Measurements from ENCODE around the gene ATG2B.

ATG2B gene

DNA sequence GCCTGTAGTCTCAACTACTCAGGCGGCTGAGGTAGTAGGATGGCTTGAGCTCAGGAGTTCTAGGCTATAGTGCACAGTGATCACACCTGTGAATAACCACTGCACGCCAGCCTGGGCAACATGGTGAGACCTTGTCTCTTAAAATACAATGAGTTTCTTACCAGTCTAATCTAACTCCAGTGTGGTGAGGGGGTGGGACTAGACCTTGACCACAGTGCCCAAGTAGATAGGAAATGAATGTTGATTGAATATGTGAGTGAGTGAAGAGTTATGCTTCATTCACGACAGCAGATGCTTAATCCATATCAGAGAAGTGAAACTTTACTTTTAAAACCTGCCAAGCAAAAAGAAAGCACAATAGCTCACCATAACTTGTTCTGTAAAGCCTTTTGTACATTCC lies 17.6 kb upstream of the ATG2B start (continued):
- no peak for TF ChIP-seq EGR2 (tag by site-specific recombination; IDR thresholded peaks at IDR 0.05; ENCODE audit: low read depth)

DNA sequence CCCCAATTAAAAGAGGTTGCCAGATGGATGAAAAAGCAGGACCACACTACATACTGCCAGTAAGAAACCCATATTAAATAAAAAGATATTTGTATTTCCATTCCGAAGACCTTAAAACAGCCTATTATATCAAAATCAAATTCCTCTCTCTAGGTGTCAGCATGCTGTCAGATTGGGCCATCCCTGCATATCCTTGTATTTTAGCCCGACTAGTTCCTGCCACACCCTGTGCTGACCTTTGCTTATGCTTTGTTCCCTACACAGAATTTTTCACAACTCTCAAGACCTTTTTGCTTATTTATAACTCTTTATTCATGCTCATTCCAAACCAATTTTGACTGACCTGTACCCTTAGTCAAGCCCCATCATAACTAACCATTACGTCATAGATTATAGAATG lies 13.0 kb upstream of the ATG2B start:
- ChIA-PET POLR2A (no interaction called here), CTCF (no interaction called here)
- TF ChIP-seq, protein P1, sequence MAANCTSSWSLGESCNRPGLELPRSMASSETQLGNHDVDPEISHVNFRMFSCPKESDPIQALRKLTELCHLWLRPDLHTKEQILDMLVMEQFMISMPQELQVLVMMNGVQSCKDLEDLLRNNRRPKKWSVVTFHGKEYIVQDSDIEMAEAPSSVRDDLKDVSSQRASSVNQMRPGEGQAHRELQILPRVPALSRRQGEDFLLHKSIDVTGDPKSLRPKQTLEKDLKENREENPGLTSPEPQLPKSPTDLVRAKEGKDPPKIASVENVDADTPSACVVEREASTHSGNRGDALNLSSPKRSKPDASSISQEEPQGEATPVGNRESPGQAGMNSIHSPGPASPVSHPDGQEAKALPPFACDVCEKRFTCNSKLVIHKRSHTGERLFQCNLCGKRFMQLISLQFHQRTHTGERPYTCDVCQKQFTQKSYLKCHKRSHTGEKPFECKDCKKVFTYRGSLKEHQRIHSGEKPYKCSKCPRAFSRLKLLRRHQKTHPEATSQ (tag by site-specific recombination; IDR thresholded peaks at IDR 0.05) = no peak
- TF ChIP-seq, protein P2, sequence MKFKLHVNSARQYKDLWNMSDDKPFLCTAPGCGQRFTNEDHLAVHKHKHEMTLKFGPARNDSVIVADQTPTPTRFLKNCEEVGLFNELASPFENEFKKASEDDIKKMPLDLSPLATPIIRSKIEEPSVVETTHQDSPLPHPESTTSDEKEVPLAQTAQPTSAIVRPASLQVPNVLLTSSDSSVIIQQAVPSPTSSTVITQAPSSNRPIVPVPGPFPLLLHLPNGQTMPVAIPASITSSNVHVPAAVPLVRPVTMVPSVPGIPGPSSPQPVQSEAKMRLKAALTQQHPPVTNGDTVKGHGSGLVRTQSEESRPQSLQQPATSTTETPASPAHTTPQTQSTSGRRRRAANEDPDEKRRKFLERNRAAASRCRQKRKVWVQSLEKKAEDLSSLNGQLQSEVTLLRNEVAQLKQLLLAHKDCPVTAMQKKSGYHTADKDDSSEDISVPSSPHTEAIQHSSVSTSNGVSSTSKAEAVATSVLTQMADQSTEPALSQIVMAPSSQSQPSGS (tag by site-specific recombination; IDR thresholded peaks at IDR 0.05; ENCODE audit: low read depth) = peak; percentile 35; the same call in 1 of the 2 replicates
- no peaks in the 10 kb centered on the region for H3K4me1 ChIP-seq (ENCODE audit: control insufficient read depth, insufficient read depth, low read length)
- no peaks in the 10 kb centered on the region for H3K36me3 ChIP-seq (ENCODE audit: control insufficient read depth in 2 of 2, insufficient read depth in 1 of 2, low read length in 2 of 2)
- no peaks in the 10 kb centered on the region for H3K9me3 ChIP-seq (ENCODE audit: control insufficient read depth, insufficient read depth, low read depth, low read length)
- no peak overlapping the region for H3K27ac ChIP-seq (ENCODE audit: extremely low read depth, low read depth, low read length)
- H3K4me3 ChIP-seq (ENCODE audit: low read depth, low read length) = no peak overlapping the region

DNA sequence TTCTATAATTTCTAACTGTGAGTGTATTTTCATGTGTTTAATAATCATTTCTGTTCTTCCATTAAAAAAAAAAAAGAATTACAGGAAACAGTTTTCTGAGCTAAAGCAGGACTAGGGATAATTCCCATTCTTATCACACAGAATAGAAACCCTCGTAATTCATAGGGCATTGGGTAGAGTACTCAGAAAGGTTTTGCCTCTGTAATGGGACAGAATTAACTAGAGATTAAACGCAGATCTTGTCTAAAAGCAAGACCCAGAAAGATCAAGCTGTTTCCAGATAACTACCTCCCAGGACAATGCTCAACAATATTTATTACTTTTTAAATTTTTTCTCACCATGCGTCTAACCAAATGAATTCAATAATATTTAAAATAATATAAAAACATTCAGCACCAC lies 10.4 kb upstream of the ATG2B start:
- H3K27ac ChIP-seq (ENCODE audit: extremely low read depth, low read depth, low read length) = no peak overlapping the region
- POLR2A ChIA-PET = interaction anchor here (1.3 kb wide), 1 partner anchor 18 kb away, joined by 3 read pairs; no protein-coding TSS in a partner anchor
- CTCF ChIA-PET = no interaction called here

DNA sequence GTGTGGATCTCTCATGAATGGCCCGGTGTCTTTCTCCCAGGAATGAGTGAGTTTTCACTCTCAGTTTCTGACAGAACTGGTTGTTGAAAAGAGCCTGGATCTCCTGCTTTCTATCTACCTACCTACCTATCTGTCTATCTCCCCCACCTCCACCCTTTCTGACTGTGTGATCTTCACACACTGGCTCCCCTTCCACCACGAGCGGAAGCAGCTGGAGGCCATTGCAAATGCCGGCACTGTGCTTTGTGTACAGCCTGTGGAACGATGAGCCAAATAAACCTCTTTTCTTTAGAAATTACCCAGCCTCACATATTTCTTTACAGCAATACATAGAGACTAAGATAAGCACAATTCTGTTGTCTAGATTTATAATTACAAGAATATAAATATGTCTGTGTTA lies 7.4 kb upstream of the ATG2B start:
- Histone ChIP-seq H3K9me3 (ENCODE audit: control insufficient read depth, insufficient read depth, low read depth, low read length) (no peaks in the 10 kb centered on the region), H3K36me3 (ENCODE audit: control insufficient read depth in 2 of 2, insufficient read depth in 1 of 2, low read length in 2 of 2) (no peaks in the 10 kb centered on the region), H3K4me1 (ENCODE audit: control insufficient read depth, insufficient read depth, low read length) (no peaks in the 10 kb centered on the region; the same call in 1 of the 2 replicates), H3K27ac (ENCODE audit: extremely low read depth, low read depth, low read length) (no peak overlapping the region), H3K4me3 (ENCODE audit: low read depth, low read length) (no peak overlapping the region)
- POLR2A ChIA-PET = interaction anchor here (0.6 kb wide), 1 partner anchor 305 kb away, joined by 6 read pairs; no protein-coding TSS in a partner anchor
- CTCF ChIA-PET = no interaction called here
- TF ChIP-seq, protein P3, sequence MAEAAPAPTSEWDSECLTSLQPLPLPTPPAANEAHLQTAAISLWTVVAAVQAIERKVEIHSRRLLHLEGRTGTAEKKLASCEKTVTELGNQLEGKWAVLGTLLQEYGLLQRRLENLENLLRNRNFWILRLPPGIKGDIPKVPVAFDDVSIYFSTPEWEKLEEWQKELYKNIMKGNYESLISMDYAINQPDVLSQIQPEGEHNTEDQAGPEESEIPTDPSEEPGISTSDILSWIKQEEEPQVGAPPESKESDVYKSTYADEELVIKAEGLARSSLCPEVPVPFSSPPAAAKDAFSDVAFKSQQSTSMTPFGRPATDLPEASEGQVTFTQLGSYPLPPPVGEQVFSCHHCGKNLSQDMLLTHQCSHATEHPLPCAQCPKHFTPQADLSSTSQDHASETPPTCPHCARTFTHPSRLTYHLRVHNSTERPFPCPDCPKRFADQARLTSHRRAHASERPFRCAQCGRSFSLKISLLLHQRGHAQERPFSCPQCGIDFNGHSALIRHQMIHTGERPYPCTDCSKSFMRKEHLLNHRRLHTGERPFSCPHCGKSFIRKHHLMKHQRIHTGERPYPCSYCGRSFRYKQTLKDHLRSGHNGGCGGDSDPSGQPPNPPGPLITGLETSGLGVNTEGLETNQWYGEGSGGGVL (tag by site-specific recombination; IDR thresholded peaks at IDR 0.05) = no peak
- TF ChIP-seq GLI2 (tag by site-specific recombination; IDR thresholded peaks at IDR 0.05; ENCODE audit: borderline replicate concordance, low read depth) = no peak
- no peak for TF ChIP-seq GLIS2 (tag by site-specific recombination; IDR thresholded peaks at IDR 0.05)
- no peak for TF ChIP-seq ZFP37 (tag by site-specific recombination; IDR thresholded peaks at IDR 0.05)
- TF ChIP-seq, protein P4, sequence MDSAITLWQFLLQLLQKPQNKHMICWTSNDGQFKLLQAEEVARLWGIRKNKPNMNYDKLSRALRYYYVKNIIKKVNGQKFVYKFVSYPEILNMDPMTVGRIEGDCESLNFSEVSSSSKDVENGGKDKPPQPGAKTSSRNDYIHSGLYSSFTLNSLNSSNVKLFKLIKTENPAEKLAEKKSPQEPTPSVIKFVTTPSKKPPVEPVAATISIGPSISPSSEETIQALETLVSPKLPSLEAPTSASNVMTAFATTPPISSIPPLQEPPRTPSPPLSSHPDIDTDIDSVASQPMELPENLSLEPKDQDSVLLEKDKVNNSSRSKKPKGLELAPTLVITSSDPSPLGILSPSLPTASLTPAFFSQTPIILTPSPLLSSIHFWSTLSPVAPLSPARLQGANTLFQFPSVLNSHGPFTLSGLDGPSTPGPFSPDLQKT (IDR thresholded peaks at IDR 0.05; ENCODE audit: borderline replicate concordance, low read depth, low read length) = no peak
- TF ChIP-seq, protein P5, sequence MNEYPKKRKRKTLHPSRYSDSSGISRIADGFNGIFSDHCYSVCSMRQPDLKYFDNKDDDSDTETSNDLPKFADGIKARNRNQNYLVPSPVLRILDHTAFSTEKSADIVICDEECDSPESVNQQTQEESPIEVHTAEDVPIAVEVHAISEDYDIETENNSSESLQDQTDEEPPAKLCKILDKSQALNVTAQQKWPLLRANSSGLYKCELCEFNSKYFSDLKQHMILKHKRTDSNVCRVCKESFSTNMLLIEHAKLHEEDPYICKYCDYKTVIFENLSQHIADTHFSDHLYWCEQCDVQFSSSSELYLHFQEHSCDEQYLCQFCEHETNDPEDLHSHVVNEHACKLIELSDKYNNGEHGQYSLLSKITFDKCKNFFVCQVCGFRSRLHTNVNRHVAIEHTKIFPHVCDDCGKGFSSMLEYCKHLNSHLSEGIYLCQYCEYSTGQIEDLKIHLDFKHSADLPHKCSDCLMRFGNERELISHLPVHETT (tag by site-specific recombination; IDR thresholded peaks at IDR 0.05) = no peak
- no peak for TF ChIP-seq ZNF596 (tag by site-specific recombination; IDR thresholded peaks at IDR 0.05)
- no peak for TF ChIP-seq ZNF391 (tag by site-specific recombination; IDR thresholded peaks at IDR 0.05; ENCODE audit: borderline replicate concordance, low read depth)
- no peak for TF ChIP-seq YY2 (tag by site-specific recombination; IDR thresholded peaks at IDR 0.05)
- TF ChIP-seq, protein P6, sequence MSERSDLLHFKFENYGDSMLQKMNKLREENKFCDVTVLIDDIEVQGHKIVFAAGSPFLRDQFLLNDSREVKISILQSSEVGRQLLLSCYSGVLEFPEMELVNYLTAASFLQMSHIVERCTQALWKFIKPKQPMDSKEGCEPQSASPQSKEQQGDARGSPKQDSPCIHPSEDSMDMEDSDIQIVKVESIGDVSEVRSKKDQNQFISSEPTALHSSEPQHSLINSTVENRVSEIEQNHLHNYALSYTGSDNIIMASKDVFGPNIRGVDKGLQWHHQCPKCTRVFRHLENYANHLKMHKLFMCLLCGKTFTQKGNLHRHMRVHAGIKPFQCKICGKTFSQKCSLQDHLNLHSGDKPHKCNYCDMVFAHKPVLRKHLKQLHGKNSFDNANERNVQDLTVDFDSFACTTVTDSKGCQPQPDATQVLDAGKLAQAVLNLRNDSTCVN (tag by site-specific recombination; optimal IDR thresholded peaks at IDR 0.05) = no peak
- TF ChIP-seq ZNF585B (tag by site-specific recombination; IDR thresholded peaks at IDR 0.05) = no peak

More for the DNA sequence above, 10.4 kb upstream of the ATG2B start:
- Histone ChIP-seq H3K4me3 (ENCODE audit: low read depth, low read length) (no peak overlapping the region), H3K36me3 (ENCODE audit: control insufficient read depth in 2 of 2, insufficient read depth in 1 of 2, low read length in 2 of 2) (no peaks in the 10 kb centered on the region), H3K4me1 (ENCODE audit: control insufficient read depth, insufficient read depth, low read length) (no peaks in the 10 kb centered on the region), H3K9me3 (ENCODE audit: control insufficient read depth, insufficient read depth, low read depth, low read length) (no peaks in the 10 kb centered on the region)
- TF ChIP-seq ZNF175 (tag by site-specific recombination; IDR thresholded peaks at IDR 0.05) = no peak
- no peak for TF ChIP-seq ZNF24 (tag by site-specific recombination; IDR thresholded peaks at IDR 0.05)
- TF ChIP-seq ZNF19 (tag by site-specific recombination; IDR thresholded peaks at IDR 0.05; ENCODE audit: low read depth) = no peak
- TF ChIP-seq ZNF473 (tag by site-specific recombination; IDR thresholded peaks at IDR 0.05) = no peak
- TF ChIP-seq YY1 (tag by site-specific recombination; IDR thresholded peaks at IDR 0.05) = no peak
- no peak for TF ChIP-seq ZNF501 (tag by site-specific recombination; IDR thresholded peaks at IDR 0.05)

Measured in HEK293 (cell line).